Activated CD4-positive, alpha-beta T cell treated with anti-CD3 and anti-CD28 coated beads for 36 hours (primary cell): Measurements from ENCODE around the gene ARAP3. TPM values are rescaled to one million over a fixed set of nuclear protein-coding genes. Genes with fewer than 3 reads are reported as not detected.

Source experiments
- ATAC-seq: fragments of 200-7000 bp; cut with Tn5 transposase; one replicate; pipeline ENCODE4 v1.10.0; 2021; ENCODE audit warnings: mild to moderate bottlenecking, moderate library complexity
- CTCF ChIA-PET: fragments of 350-600 bp; sonication (Branson Sonifier 250); formaldehyde crosslinking; loops from one replicate; lab custom pipeline; 2021; ENCODE audit warnings: antibody characterized with exemption; lab: Charles Lee
- POLR2A ChIA-PET: fragments of 350-600 bp; sonication (Branson Sonifier 250); formaldehyde crosslinking; loops from one replicate; lab custom pipeline; 2021; ENCODE audit warnings: antibody characterized with exemption, inconsistent platforms; lab: Charles Lee
- DNase-seq: peaks from one replicate; pipeline ENCODE4 v3.0.0-alpha.2; 2020
- H3K27ac Mint-ChIP-seq: one replicate; pipeline ENCODE4 v1.8.0; 2021; ENCODE audit warnings: mixed read lengths
- H3K27me3 Mint-ChIP-seq: one replicate; pipeline ENCODE4 v1.8.0; 2021; ENCODE audit warnings: mixed read lengths
- H3K36me3 Mint-ChIP-seq: one replicate; pipeline ENCODE4 v1.8.0; 2021; ENCODE audit warnings: low read depth, mixed read lengths
- H3K4me1 Mint-ChIP-seq: one replicate; pipeline ENCODE4 v1.8.0; 2021; ENCODE audit warnings: mixed read lengths
- H3K4me3 Mint-ChIP-seq: one replicate; pipeline ENCODE4 v1.8.0; 2021; ENCODE audit warnings: mild to moderate bottlenecking, moderate library complexity, mixed read lengths
- H3K9me3 Mint-ChIP-seq: one replicate; pipeline ENCODE4 v1.8.0; 2021; ENCODE audit warnings: low read depth, mixed read lengths
- intact Hi-C, 2 experiments: fragments of 100-400 bp; cut with DNase I in 1 of 2; cut with micrococcal nuclease in 1 of 2; formaldehyde crosslinking; loops; one replicate each; pipeline versions ENCODE4 v1.14.2 to v1.15.1; 2022 to 2024; cut with DNase I, micrococcal nuclease
- total RNA-seq, 2 experiments: library from RNA; stranded (reverse); gene quantifications; one replicate each; pipeline ENCODE4 v1.2.3, GENCODE V29; 2021

ARAP3 gene
- total RNA-seq, 2 experiments from 2014 or later, result 3.2 TPM

- Mint-ChIP-seq H3K4me1 (peaks cover 86% of the 10 kb centered on the region), H3K9me3 (no peaks in the 10 kb centered on the region), H3K27ac (peak overlapping the region; percentile 69), H3K4me3 (no peak overlapping the region), H3K36me3 (peaks cover 23% of the 10 kb centered on the region), H3K27me3 (no peaks in the 10 kb centered on the region)
- intact Hi-C loops, result loop anchor here in 1 of 2 experiments (10.0 kb wide), 1 partner anchor 1217 kb away; no protein-coding TSS in a partner anchor
- ATAC-seq (no peak), DNase-seq (no peak)
- ChIA-PET POLR2A (interaction anchor here (0.6 kb wide), 1 partner anchor 18 kb away, joined by 3 read pairs; no protein-coding TSS in a partner anchor), CTCF (interaction anchor here (0.7 to 5.2 kb wide), 6 partner anchors 9 to 44 kb away, joined by 3 to 30 read pairs (median 14); partner anchors contain the start of gene DIAPH1)
These were observed 74.0 kb downstream of the ARAP3 start for GRCh38 chr5:141608046-141608445.

- intact Hi-C loops, result loop anchor here (1.0 to 10.0 kb wide), 4 partner anchors 13 to 1219 kb away; partner anchors contain the start of gene DIAPH1 (in 1 of the 2)
- CTCF ChIA-PET, result interaction anchor here (0.5 to 5.2 kb wide), 14 partner anchors 8 to 536 kb away, joined by 3 to 30 read pairs (median 4); partner anchors contain the start of gene DIAPH1
- peaks cover 13% of the 10 kb centered on the region for H3K36me3 Mint-ChIP-seq
- H3K4me1 Mint-ChIP-seq, result peaks cover 86% of the 10 kb centered on the region
- ATAC-seq (peak; percentile 90), DNase-seq (peak; percentile 79)
- no peaks in the 10 kb centered on the region for H3K27me3 Mint-ChIP-seq
- no peaks in the 10 kb centered on the region for H3K9me3 Mint-ChIP-seq
- H3K27ac Mint-ChIP-seq, result peak overlapping the region; percentile 91
- H3K4me3 Mint-ChIP-seq, result peak overlapping the region; percentile 55
- POLR2A ChIA-PET, result interaction anchor here (0.7 to 1.0 kb wide), 3 partner anchors 10 to 17 kb away, joined by 3 to 8 read pairs (median 3); no protein-coding TSS in a partner anchor
These were observed 76.3 kb downstream of the ARAP3 start for GRCh38 chr5:141605523-141606277.

- peak overlapping the region; percentile 93 for H3K27ac Mint-ChIP-seq
- ATAC-seq, result peak; percentile 27
- peak overlapping the region; percentile 58 for H3K4me3 Mint-ChIP-seq
- ChIA-PET CTCF (interaction anchor here (0.6 to 5.4 kb wide), 11 partner anchors 11 to 271 kb away, joined by 3 to 50 read pairs (median 3); partner anchors contain the start of gene DIAPH1), POLR2A (interaction anchor here (0.7 to 1.2 kb wide), 3 partner anchors 10 to 246 kb away, joined by 3 to 4 read pairs (median 3); no protein-coding TSS in a partner anchor)
- H3K9me3 Mint-ChIP-seq, result no peaks in the 10 kb centered on the region
- peaks cover 91% of the 10 kb centered on the region for H3K4me1 Mint-ChIP-seq
- H3K27me3 Mint-ChIP-seq, result no peaks in the 10 kb centered on the region
- H3K36me3 Mint-ChIP-seq, result peaks cover 11% of the 10 kb centered on the region
- peak; percentile 42 for DNase-seq
- intact Hi-C loops, result loop anchor here in 1 of 2 experiments (10.0 kb wide), 1 partner anchor 1221 kb away; no protein-coding TSS in a partner anchor
These were observed 77.9 kb downstream of the ARAP3 start for GRCh38 chr5:141603923-141604717.

Other genes starting within 250 kb of the ARAP3 start
- gene PCDHGC3, start 206.3 kb downstream of the ARAP3 start, total RNA-seq, result under 1 TPM; 0.16 to 0.34 TPM
- gene PCDHGC4, start 197.2 kb downstream of the ARAP3 start, total RNA-seq, result not detected
- not detected for gene PCDHGC5, start 193.1 kb downstream of the ARAP3 start, total RNA-seq
- gene DIAPH1, start 63.2 kb downstream of the ARAP3 start, total RNA-seq, result 100 to 1,000 TPM; 185 to 212 TPM
- gene HDAC3, start 45.4 kb downstream of the ARAP3 start, total RNA-seq, result 10 to 100 TPM; 85.9 to 88.6 TPM
- 10 to 100 TPM; 24.3 to 27.8 TPM for gene RELL2, start 45.2 kb downstream of the ARAP3 start, total RNA-seq
- 10 to 100 TPM; 28.2 to 32.9 TPM for gene FCHSD1, start 30.8 kb downstream of the ARAP3 start, total RNA-seq
- gene PCDH1, start 196.2 kb upstream of the ARAP3 start, total RNA-seq, result not detected
- 10 to 100 TPM; 48.7 to 56.1 TPM for gene DELE1, start 241.6 kb upstream of the ARAP3 start, total RNA-seq